ENCODE data around the gene LDLRAD2.

- TF ChIP-seq POLR2A (IDR thresholded peaks at IDR 0.05) (no peak), CTCF (IDR thresholded peaks at IDR 0.05 in 4 of 5, conservative IDR thresholded peaks at IDR 0.05 in 1 of 5) (no peak)
Measured at GRCh38 chr1:21794656-21795055, 17.4 kb upstream of the LDLRAD2 start.

Data from gastrocnemius medialis (tissue), 4 donors.